Astrocyte (in vitro differentiated cells and primary cell): ENCODE data around the gene CPLX1. TPM values are rescaled to one million over a fixed set of nuclear protein-coding genes. Genes with fewer than 3 reads are reported as not detected.
A peak's percentile ranks its signal among the peaks of the same experiment; 100 is the strongest.

Source experiments
- DNase-seq: peaks from one replicate; pipeline ENCODE4 v3.0.0-alpha.2; 2010; ENCODE audit warnings: low read depth
- FAIRE-seq: peaks from 2 replicates; lab custom pipeline; 2011; peaks lifted over from hg19 to GRCh38; lab: Jason Lieb, UNC
- H2AFZ ChIP-seq: 2 replicates; pipeline ENCODE4 v1.6.0; 2012; ENCODE audit warnings: low read depth, low read length, inconsistent platforms
- H3K27ac ChIP-seq: 2 replicates; pipeline ENCODE4 v1.5.1; 2011; ENCODE audit warnings: low read depth, low read length, inconsistent platforms
- H3K27me3 ChIP-seq: 2 replicates; pipeline ENCODE4 v1.6.0; 2011; ENCODE audit warnings: low read length, inconsistent platforms; ENCODE audit not compliant: insufficient read depth
- H3K36me3 ChIP-seq: 2 replicates; pipeline ENCODE4 v1.5.1; 2011; ENCODE audit warnings: low read length, inconsistent platforms; ENCODE audit not compliant: insufficient read depth
- H3K4me1 ChIP-seq: 2 replicates; pipeline ENCODE4 v1.5.1; 2011; ENCODE audit warnings: low read length, inconsistent platforms; ENCODE audit not compliant: insufficient read depth
- H3K4me2 ChIP-seq: 2 replicates; pipeline ENCODE4 v1.6.0; 2012; ENCODE audit warnings: low read length, inconsistent platforms
- H3K4me3 ChIP-seq: 2 replicates; pipeline ENCODE4 v1.5.1; 2011; ENCODE audit warnings: low read depth, mild to moderate bottlenecking, low read length, inconsistent platforms; ENCODE audit not compliant: insufficient read depth
- H3K79me2 ChIP-seq: 2 replicates; pipeline ENCODE4 v1.6.0; 2012; ENCODE audit warnings: mild to moderate bottlenecking, low read length, inconsistent platforms; ENCODE audit not compliant: insufficient read depth
- H3K9ac ChIP-seq: 2 replicates; pipeline ENCODE4 v1.6.0; 2012; ENCODE audit warnings: mild to moderate bottlenecking, low read length, inconsistent platforms
- H3K9me3 ChIP-seq: 2 replicates; pipeline ENCODE4 v1.5.1; 2012; ENCODE audit warnings: low read depth, mild to moderate bottlenecking, low read length, inconsistent platforms; ENCODE audit not compliant: insufficient read depth
- H4K20me1 ChIP-seq: 2 replicates; pipeline ENCODE4 v1.6.0; 2012; ENCODE audit warnings: low read length, inconsistent platforms; ENCODE audit not compliant: insufficient read depth
- H3K27ac Mint-ChIP-seq: one replicate; pipeline ENCODE4 v1.8.0; 2021; ENCODE audit warnings: mild to moderate bottlenecking, mixed read lengths; ENCODE audit not compliant: unreplicated experiment
- H3K27me3 Mint-ChIP-seq: one replicate; pipeline ENCODE4 v1.8.0; 2021; ENCODE audit warnings: low read depth, mixed read lengths; ENCODE audit not compliant: unreplicated experiment
- H3K36me3 Mint-ChIP-seq: one replicate; pipeline ENCODE4 v1.8.0; 2021; ENCODE audit warnings: low read depth, mixed read lengths; ENCODE audit not compliant: unreplicated experiment
- H3K4me1 Mint-ChIP-seq: one replicate; pipeline ENCODE4 v1.8.0; 2021; ENCODE audit warnings: low read depth, mixed read lengths; ENCODE audit not compliant: unreplicated experiment
- H3K4me3 Mint-ChIP-seq: one replicate; pipeline ENCODE4 v1.8.0; 2021; ENCODE audit warnings: mild to moderate bottlenecking, moderate library complexity, mixed read lengths; ENCODE audit not compliant: unreplicated experiment
- H3K9me3 Mint-ChIP-seq: one replicate; pipeline ENCODE4 v1.8.0; 2021; ENCODE audit warnings: mild to moderate bottlenecking, mixed read lengths; ENCODE audit not compliant: unreplicated experiment
- CTCF ChIP-seq: IDR thresholded peaks from 2 replicates; pipeline ENCODE4 v1.5.1; 2011; ENCODE audit warnings: low read depth, mild to moderate bottlenecking, inconsistent platforms, low read length, moderate library complexity; ENCODE audit not compliant: insufficient read depth
- EZH2 ChIP-seq: IDR thresholded peaks from 2 replicates; pipeline ENCODE4 v1.6.1; 2012; ENCODE audit warnings: mild to moderate bottlenecking, low read length, inconsistent platforms; ENCODE audit not compliant: insufficient read depth
- total RNA-seq: library from RNA; stranded (reverse); gene quantifications from 2 replicates; pipeline ENCODE4 v1.2.1, GENCODE V29; 2021

CPLX1 gene
- total RNA-seq, 1 donor from 2014 or later, result 1.9 TPM

- H3K27ac ChIP-seq, result no peak overlapping the region
- DNase-seq, result no peak
- H3K4me1 ChIP-seq, result peaks cover 12% of the 10 kb centered on the region
- no peaks in the 10 kb centered on the region for H3K27me3 Mint-ChIP-seq
- FAIRE-seq, result no peak
- peaks cover 82% of the 10 kb centered on the region for H4K20me1 ChIP-seq
- no peak overlapping the region for H3K4me3 Mint-ChIP-seq
- peaks cover 18% of the 10 kb centered on the region for H3K36me3 Mint-ChIP-seq
- peaks cover 32% of the 10 kb centered on the region for H3K4me1 Mint-ChIP-seq
- no peaks in the 10 kb centered on the region for H3K9me3 Mint-ChIP-seq
- peaks cover 25% of the 10 kb centered on the region for H3K79me2 ChIP-seq
- H3K4me3 ChIP-seq, result no peak overlapping the region
- H3K36me3 ChIP-seq, result peaks cover 17% of the 10 kb centered on the region
- H2AFZ ChIP-seq, result no peak overlapping the region
- H3K9me3 ChIP-seq, result no peaks in the 10 kb centered on the region
- no peak for TF ChIP-seq CTCF
- no peak for TF ChIP-seq EZH2
- H3K27me3 ChIP-seq, result no peaks in the 10 kb centered on the region
- peak overlapping the region; percentile 58 for H3K27ac Mint-ChIP-seq
- H3K9ac ChIP-seq, result no peak overlapping the region
- H3K4me2 ChIP-seq, result no peak overlapping the region
Measured at GRCh38 chr4:763191-763810, 62.6 kb downstream of the CPLX1 start.

- FAIRE-seq, result peak; percentile 20
- no peaks in the 10 kb centered on the region for H3K9me3 ChIP-seq
- H2AFZ ChIP-seq, result no peak overlapping the region
- no peak for TF ChIP-seq EZH2
- TF ChIP-seq CTCF, result peak; percentile 33
- DNase-seq, result peak; percentile 22
- H3K4me3 Mint-ChIP-seq, result no peak overlapping the region
- H3K27me3 Mint-ChIP-seq, result no peaks in the 10 kb centered on the region
- peak overlapping the region; percentile 58 for H3K27ac Mint-ChIP-seq
- peaks cover 15% of the 10 kb centered on the region for H3K36me3 ChIP-seq
- no peak overlapping the region for H3K4me3 ChIP-seq
- H3K79me2 ChIP-seq, result peaks cover 17% of the 10 kb centered on the region
- peaks cover 74% of the 10 kb centered on the region for H4K20me1 ChIP-seq
- H3K27me3 ChIP-seq, result no peaks in the 10 kb centered on the region
- peaks cover 18% of the 10 kb centered on the region for H3K36me3 Mint-ChIP-seq
- no peak overlapping the region for H3K9ac ChIP-seq
- no peak overlapping the region for H3K4me2 ChIP-seq
- no peak overlapping the region for H3K27ac ChIP-seq
- H3K4me1 Mint-ChIP-seq, result peaks cover 29% of the 10 kb centered on the region
- peaks cover 12% of the 10 kb centered on the region for H3K4me1 ChIP-seq
- no peaks in the 10 kb centered on the region for H3K9me3 Mint-ChIP-seq
Measured at GRCh38 chr4:762211-763190, 63.4 kb downstream of the CPLX1 start.
